Endothelial cell of umbilical vein (primary cell): ENCODE results near the gene KHSRP. TPM values are rescaled to one million over a fixed set of nuclear protein-coding genes. Genes with fewer than 3 reads are reported as not detected.

Experiments used
- BruUV-seq: library from RNA; stranded (reverse); fragments of 400-500 nt; replicated peaks from 2 replicates; lab custom pipeline; 2021; lab: Mats Ljungman, UMichigan
- CTCF ChIA-PET: fragments of 300-600, 350-600 bp; sonication (Branson Sonifier 250); formaldehyde crosslinking; loops from one replicate; lab custom pipeline; 2021; ENCODE audit warnings: antibody characterized with exemption, inconsistent platforms; lab: Charles Lee
- POLR2A ChIA-PET: fragments of 300-600, 350-600 bp; sonication (Branson Sonifier 250); formaldehyde crosslinking; loops from one replicate; lab custom pipeline; 2021; ENCODE audit warnings: antibody characterized with exemption, inconsistent platforms; lab: Charles Lee
- DNase-seq: peaks from one replicate; pipeline ENCODE4 v3.0.0-alpha.2; 2011; ENCODE audit warnings: low read depth, low spot score
- FAIRE-seq: peaks from 2 replicates; lab custom pipeline; 2011; peaks lifted over from hg19 to GRCh38; lab: Jason Lieb, UNC
- H2AFZ ChIP-seq: 2 replicates; pipeline ENCODE4 v1.6.0; 2012; ENCODE audit warnings: low read depth, low read length, control low read depth, inconsistent platforms
- H3K27ac ChIP-seq: 2 replicates; pipeline ENCODE4 v1.5.1; 2011; ENCODE audit warnings: low read depth, mild to moderate bottlenecking, control low read depth, low read length, moderate library complexity; ENCODE audit not compliant: insufficient read depth
- H3K27me3 ChIP-seq, 2 experiments: 2 replicates each; pipeline versions ENCODE4 v1.6.0 to v1.6.1; 2011; ENCODE audit warnings: low read length in 2 of 2, mixed read lengths in 1 of 2; ENCODE audit not compliant: control insufficient read depth in 2 of 2, insufficient read depth in 2 of 2
- H3K36me3 ChIP-seq, 2 experiments: 2 replicates in 1 of 2; 3 replicates in 1 of 2; pipeline ENCODE4 v1.5.1; 2011; ENCODE audit warnings: low read length in 2 of 2, mild to moderate bottlenecking in 1 of 2, moderate library complexity in 1 of 2; ENCODE audit not compliant: control insufficient read depth in 2 of 2, insufficient read depth in 2 of 2; ENCODE audit errors: extremely low read depth in 1 of 2
- H3K4me1 ChIP-seq: 3 replicates; pipeline ENCODE4 v1.5.1; 2011; ENCODE audit warnings: mild to moderate bottlenecking, low read length; ENCODE audit not compliant: control insufficient read depth, insufficient read depth; ENCODE audit errors: extremely low read depth
- H3K4me2 ChIP-seq: 2 replicates; pipeline ENCODE4 v1.6.1; 2011; ENCODE audit warnings: low read length, control low read depth, mixed read lengths; ENCODE audit not compliant: insufficient read depth
- H3K4me3 ChIP-seq, 3 experiments: fragments of 200-600 bp in 1 of 3; sonication (generic), shearing (Covaris generic) in 1 of 3; replicated peaks in 1 of 3; 2 replicates each; pipeline ENCODE4 v1.5.1; 2011 to 2016; ENCODE audit warnings: control low read depth in 3 of 3, low read length in 3 of 3, mild to moderate bottlenecking in 2 of 3, inconsistent platforms in 1 of 3, low read depth in 1 of 3, moderate library complexity in 1 of 3; ENCODE audit not compliant: insufficient read depth in 1 of 3
- H3K79me2 ChIP-seq: 2 replicates; pipeline ENCODE4 v1.6.0; 2012; ENCODE audit warnings: low read length, inconsistent platforms; ENCODE audit not compliant: control insufficient read depth, insufficient read depth
- H3K9ac ChIP-seq: replicated peaks from 2 replicates; pipeline ENCODE3; 2011; ENCODE audit warnings: low read length, control low read depth; ENCODE audit not compliant: insufficient read depth; ENCODE audit errors: extremely low read depth
- H3K9me1 ChIP-seq: replicated peaks from 3 replicates; pipeline ENCODE4 v1.6.0; 2011; ENCODE audit warnings: mild to moderate bottlenecking, low read length; ENCODE audit not compliant: control insufficient read depth, insufficient read depth; ENCODE audit errors: extremely low read depth
- H3K9me3 ChIP-seq: replicated peaks from 2 replicates; pipeline ENCODE4 v1.5.1; 2012; ENCODE audit warnings: low read length, inconsistent platforms; ENCODE audit not compliant: control insufficient read depth, insufficient read depth
- H4K20me1 ChIP-seq: replicated peaks from 2 replicates; pipeline ENCODE3; 2011; ENCODE audit warnings: mild to moderate bottlenecking, low read length; ENCODE audit not compliant: control insufficient read depth, insufficient read depth; ENCODE audit errors: extremely low read depth
- EZH2 ChIP-seq: IDR thresholded peaks from 2 replicates; pipeline ENCODE4 v1.6.1; 2012; ENCODE audit warnings: borderline replicate concordance, low read depth, mild to moderate bottlenecking, moderate library complexity, low read length, inconsistent platforms; ENCODE audit not compliant: severe bottlenecking
- FOS ChIP-seq: IDR thresholded peaks from 2 replicates; pipeline ENCODE4 v1.6.1; 2011; ENCODE audit warnings: mild to moderate bottlenecking, low read length, moderate library complexity, borderline replicate concordance; ENCODE audit not compliant: insufficient read depth
- GATA2 ChIP-seq: IDR thresholded peaks from 2 replicates; pipeline ENCODE4 v1.7.0; 2011; ENCODE audit warnings: low read depth, mild to moderate bottlenecking, moderate library complexity, mixed read lengths, low read length; ENCODE audit not compliant: insufficient read length, insufficient read depth
- JUN ChIP-seq: IDR thresholded peaks from 2 replicates; pipeline ENCODE4 v1.6.1; 2011; ENCODE audit warnings: borderline replicate concordance, low read depth; ENCODE audit not compliant: insufficient read length, insufficient read depth
- MYC ChIP-seq: IDR thresholded peaks from one replicate; pipeline ENCODE4 v1.6.1; 2011; ENCODE audit warnings: mild to moderate bottlenecking, low read depth, low read length
- POLR2A ChIP-seq: IDR thresholded peaks from 2 replicates; pipeline ENCODE4 v1.6.1; 2012; ENCODE audit warnings: low read depth, mild to moderate bottlenecking, control low read depth, low read length
- POLR2AphosphoS5 ChIP-seq: IDR thresholded peaks from 2 replicates; pipeline ENCODE4 v1.6.1; 2012; ENCODE audit warnings: low read depth, mild to moderate bottlenecking, control low read depth, low read length, moderate library complexity; ENCODE audit not compliant: insufficient read depth
- dilution Hi-C: fragments of 300-500 bp; cut with MboI; formaldehyde crosslinking; loops from one replicate; pipeline ENCODE4 v1.15.0; 2019; ENCODE audit warnings: low sequenced_read_pairs; ENCODE audit not compliant: extremely low pct_ligation_motif_present
- intact Hi-C: fragments of 100-400 bp; cut with micrococcal nuclease; formaldehyde crosslinking; loops from one replicate; pipeline ENCODE4 v1.10.0; 2022
- polyA plus RNA-seq, 4 experiments: library from polyadenylated mRNA; depleted of rRNA in 3 of 4; stranded (reverse) in 3 of 4; unstranded in 1 of 4; fragments of >200 nt; gene quantifications; 2 replicates each; pipeline versions ENCODE4 v1.2.1 to v1.2.3, GENCODE V29; 2011 to 2012; ENCODE audit warnings: missing spikeins in 1 of 4
- total RNA-seq: library from RNA; stranded (reverse); gene quantifications from 2 replicates; pipeline ENCODE4 v1.2.3, GENCODE V29; 2021
- TF ChIP-seq, protein P1 (sequence below), 2 donors: IDR thresholded peaks; 1 replicate in 1 of 2; 2 replicates in 1 of 2; pipeline ENCODE4 v1.5.1; 2011; ENCODE audit warnings: low read length in 2 of 2, mild to moderate bottlenecking in 2 of 2, moderate library complexity in 2 of 2, control low read depth in 1 of 2, inconsistent platforms in 1 of 2, low read depth in 1 of 2; ENCODE audit not compliant: insufficient read depth in 1 of 2; ENCODE audit errors: extremely low read depth in 1 of 2
- TF ChIP-seq, protein P2 (sequence below): IDR thresholded peaks from 2 replicates; pipeline ENCODE4 v1.6.1; 2011; ENCODE audit not compliant: insufficient read depth, insufficient read length

Gene KHSRP
- total and polyA plus RNA-seq, 2 donors (not counting 3 experiments of a cell fraction or from before 2014, with no cell fraction given) = 98.3 to 372 TPM

DNA sequence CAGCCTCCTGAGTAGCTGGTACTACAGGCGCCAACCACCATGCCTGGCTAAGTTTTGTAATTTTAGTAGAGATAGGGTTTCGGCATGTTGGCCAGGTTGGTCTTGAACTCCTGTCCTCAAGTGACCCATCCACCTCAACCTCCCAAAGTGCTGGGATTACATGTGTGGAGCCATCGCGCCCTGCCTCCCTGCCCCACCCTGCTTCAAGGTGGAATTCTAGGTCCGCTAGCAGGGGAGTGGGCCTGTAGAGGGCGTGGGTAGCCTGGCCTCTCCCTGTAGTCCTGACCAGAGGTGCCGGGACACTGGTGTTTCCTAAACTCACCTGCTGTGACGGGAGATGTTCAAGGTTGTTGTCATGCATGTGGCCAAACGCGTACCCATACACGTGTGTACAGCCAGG, 8.6 kb upstream of the KHSRP start:
- Histone ChIP-seq H3K36me3 (no peaks in the 10 kb centered on the region), H3K79me2 (no peaks in the 10 kb centered on the region), H4K20me1 (no peaks in the 10 kb centered on the region), H3K9me3 (no peaks in the 10 kb centered on the region), H2AFZ (no peak overlapping the region), H3K27me3 (no peaks in the 10 kb centered on the region), H3K9me1 (no peaks in the 10 kb centered on the region), H3K4me2 (no peak overlapping the region), H3K9ac (no peak overlapping the region), H3K27ac (no peak overlapping the region), H3K4me1 (no peaks in the 10 kb centered on the region), H3K4me3 (no peak overlapping the region)
- BruUV-seq = no TSS peak
- ChIA-PET POLR2A (no interaction called here), CTCF (interaction anchor here (0.7 kb wide), 1 partner anchor 16 kb away, joined by 3 read pairs; no protein-coding TSS in a partner anchor)
- DNase-seq (no peak), FAIRE-seq (no peak)
- TF ChIP-seq GATA2 (no peak), POLR2A (no peak), EZH2 (no peak), POLR2AphosphoS5 (no peak), MYC (no peak), JUN (no peak), FOS (no peak)
- TF ChIP-seq, protein P1, sequence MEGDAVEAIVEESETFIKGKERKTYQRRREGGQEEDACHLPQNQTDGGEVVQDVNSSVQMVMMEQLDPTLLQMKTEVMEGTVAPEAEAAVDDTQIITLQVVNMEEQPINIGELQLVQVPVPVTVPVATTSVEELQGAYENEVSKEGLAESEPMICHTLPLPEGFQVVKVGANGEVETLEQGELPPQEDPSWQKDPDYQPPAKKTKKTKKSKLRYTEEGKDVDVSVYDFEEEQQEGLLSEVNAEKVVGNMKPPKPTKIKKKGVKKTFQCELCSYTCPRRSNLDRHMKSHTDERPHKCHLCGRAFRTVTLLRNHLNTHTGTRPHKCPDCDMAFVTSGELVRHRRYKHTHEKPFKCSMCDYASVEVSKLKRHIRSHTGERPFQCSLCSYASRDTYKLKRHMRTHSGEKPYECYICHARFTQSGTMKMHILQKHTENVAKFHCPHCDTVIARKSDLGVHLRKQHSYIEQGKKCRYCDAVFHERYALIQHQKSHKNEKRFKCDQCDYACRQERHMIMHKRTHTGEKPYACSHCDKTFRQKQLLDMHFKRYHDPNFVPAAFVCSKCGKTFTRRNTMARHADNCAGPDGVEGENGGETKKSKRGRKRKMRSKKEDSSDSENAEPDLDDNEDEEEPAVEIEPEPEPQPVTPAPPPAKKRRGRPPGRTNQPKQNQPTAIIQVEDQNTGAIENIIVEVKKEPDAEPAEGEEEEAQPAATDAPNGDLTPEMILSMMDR (IDR thresholded peaks at IDR 0.05; ENCODE audit: extremely low read depth in 1 of 2, insufficient read depth in 1 of 2, low read depth in 1 of 2, low read length in 2 of 2) = no peak
- TF ChIP-seq, protein P2, sequence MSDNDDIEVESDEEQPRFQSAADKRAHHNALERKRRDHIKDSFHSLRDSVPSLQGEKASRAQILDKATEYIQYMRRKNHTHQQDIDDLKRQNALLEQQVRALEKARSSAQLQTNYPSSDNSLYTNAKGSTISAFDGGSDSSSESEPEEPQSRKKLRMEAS = no peak
- dilution Hi-C loops (no loop called here), intact Hi-C loops (no loop called here)
